Measurements from ENCODE around the gene ANO7. TPM values are rescaled to one million over a fixed set of nuclear protein-coding genes. Genes with fewer than 3 reads are reported as not detected.

Gene ANO7
- total RNA-seq, 1 donor from 2014 or later: under 0.01 TPM

DNA sequence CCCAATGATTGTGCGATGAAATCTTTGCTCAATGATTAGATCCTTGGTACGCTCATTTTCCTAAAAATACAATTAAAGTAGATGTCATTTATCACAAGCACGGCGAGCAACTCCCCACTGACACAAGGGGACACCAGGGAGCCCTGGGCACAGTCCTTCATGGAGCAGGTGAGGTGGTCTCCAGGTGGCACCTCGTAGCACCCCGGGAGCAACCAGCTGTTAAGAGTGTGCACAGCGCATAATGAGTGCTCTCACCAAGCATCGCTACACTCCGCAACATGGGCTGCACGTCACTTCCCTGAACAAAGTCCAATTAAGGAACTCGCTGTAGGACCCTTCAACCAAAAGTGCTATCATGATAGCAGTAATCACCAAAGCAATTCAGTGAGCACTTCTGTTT is 59.8 kb downstream of the ANO7 start:
- FAIRE-seq: peak; percentile 73
- Histone ChIP-seq H3K4me3 (ENCODE audit: low read depth, low read length) (no peak overlapping the region), H3K27me3 (ENCODE audit: control insufficient read depth, insufficient read depth, low read length) (no peaks in the 10 kb centered on the region), H3K36me3 (ENCODE audit: control insufficient read depth, insufficient read depth, low read length) (peaks cover 47% of the 10 kb centered on the region)
- no peak for DNase-seq (ENCODE audit: low read depth)
- TF ChIP-seq, protein P1, sequence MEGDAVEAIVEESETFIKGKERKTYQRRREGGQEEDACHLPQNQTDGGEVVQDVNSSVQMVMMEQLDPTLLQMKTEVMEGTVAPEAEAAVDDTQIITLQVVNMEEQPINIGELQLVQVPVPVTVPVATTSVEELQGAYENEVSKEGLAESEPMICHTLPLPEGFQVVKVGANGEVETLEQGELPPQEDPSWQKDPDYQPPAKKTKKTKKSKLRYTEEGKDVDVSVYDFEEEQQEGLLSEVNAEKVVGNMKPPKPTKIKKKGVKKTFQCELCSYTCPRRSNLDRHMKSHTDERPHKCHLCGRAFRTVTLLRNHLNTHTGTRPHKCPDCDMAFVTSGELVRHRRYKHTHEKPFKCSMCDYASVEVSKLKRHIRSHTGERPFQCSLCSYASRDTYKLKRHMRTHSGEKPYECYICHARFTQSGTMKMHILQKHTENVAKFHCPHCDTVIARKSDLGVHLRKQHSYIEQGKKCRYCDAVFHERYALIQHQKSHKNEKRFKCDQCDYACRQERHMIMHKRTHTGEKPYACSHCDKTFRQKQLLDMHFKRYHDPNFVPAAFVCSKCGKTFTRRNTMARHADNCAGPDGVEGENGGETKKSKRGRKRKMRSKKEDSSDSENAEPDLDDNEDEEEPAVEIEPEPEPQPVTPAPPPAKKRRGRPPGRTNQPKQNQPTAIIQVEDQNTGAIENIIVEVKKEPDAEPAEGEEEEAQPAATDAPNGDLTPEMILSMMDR (IDR thresholded peaks at IDR 0.05; ENCODE audit: insufficient read depth, low read length, severe bottlenecking): no peak

DNA sequence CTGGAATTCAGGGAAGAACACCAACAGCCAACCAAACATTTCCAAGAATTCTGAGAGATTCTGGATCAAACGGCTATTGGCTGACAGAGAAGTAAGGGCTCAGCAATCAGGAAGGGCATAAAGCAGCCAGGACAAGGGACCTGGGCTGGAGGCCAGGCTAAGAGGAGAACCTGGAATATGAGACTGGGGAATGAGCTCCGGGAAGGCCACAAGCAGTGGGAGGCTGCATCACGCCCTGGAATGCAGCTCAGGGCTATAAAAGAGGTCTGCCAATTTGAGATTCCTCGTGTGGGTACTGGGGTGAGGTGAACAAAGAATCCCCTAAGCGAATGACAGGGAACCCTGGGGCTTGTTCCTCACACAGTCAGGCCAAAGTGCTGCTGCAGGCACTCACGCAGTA is 60.4 kb downstream of the ANO7 start:
- no peaks in the 10 kb centered on the region for H3K27me3 ChIP-seq (ENCODE audit: control insufficient read depth, insufficient read depth, low read length)
- TF ChIP-seq, protein P1 (IDR thresholded peaks at IDR 0.05; ENCODE audit: insufficient read depth, low read length, severe bottlenecking): no peak
- FAIRE-seq (no peak), DNase-seq (ENCODE audit: low read depth) (no peak)
- H3K4me3 ChIP-seq (ENCODE audit: low read depth, low read length): no peak overlapping the region
- peaks cover 45% of the 10 kb centered on the region for H3K36me3 ChIP-seq (ENCODE audit: control insufficient read depth, insufficient read depth, low read length)

DNA sequence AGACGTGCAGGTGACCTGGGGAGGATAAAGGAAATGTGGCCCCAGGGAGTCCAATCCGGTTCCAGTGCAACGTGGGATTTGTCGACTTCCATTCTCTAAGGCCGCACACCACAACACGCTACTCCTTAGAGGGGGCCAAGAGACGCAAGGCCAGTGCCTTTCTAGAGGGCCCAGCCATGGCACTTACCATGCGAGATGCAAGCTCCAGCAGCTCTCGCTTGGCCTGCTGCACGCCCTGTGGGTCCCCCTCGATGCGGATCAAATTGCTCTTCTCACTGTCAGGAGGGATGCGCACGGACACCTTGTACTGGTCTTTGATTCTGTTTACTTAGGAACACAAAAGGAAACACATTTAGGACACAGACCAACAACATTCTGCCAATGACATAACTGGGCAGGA is 61.2 kb downstream of the ANO7 start:
- FAIRE-seq: no peak
- peaks cover 44% of the 10 kb centered on the region for H3K36me3 ChIP-seq (ENCODE audit: control insufficient read depth, insufficient read depth, low read length)
- H3K4me3 ChIP-seq (ENCODE audit: low read depth, low read length): no peak overlapping the region
- no peak for DNase-seq (ENCODE audit: low read depth)
- TF ChIP-seq, protein P1 (IDR thresholded peaks at IDR 0.05; ENCODE audit: insufficient read depth, low read length, severe bottlenecking): no peak
- H3K27me3 ChIP-seq (ENCODE audit: control insufficient read depth, insufficient read depth, low read length): no peaks in the 10 kb centered on the region

DNA sequence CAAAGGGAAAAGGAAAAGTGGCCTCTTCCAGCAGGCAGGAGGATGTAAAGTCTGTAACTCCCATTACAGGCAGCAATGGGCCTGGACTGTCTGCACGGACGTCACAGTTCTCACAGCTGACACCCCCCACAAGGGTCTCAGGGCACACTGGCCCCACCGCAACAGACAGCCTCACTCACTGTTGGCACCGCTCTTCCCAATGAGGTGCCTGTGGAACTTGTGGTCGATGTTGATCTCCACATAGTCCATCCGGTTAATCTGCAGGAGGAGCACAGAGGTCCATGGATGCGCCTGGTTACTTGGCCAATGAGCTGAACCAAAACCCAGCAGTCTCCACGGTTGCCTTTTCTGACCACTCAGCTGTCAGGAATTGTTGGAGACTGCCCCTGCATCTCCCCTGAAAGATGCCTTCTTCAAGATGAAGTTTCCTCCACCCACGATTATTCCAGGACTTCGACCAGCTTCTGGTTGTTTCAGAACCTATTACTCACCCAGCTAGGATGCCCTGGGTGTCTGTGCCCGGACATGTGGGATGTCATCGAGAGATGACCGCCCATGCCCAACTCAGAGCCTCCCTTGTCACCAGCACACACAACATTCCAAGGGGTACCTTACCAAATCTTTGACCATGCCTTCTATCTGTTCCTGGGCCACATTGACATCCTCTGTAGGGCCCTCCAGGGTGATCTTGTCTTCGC is 64.5 kb downstream of the ANO7 start:
- Histone ChIP-seq H3K36me3 (ENCODE audit: control insufficient read depth, insufficient read depth, low read length) (peaks cover 50% of the 10 kb centered on the region), H3K27me3 (ENCODE audit: control insufficient read depth, insufficient read depth, low read length) (no peaks in the 10 kb centered on the region)
- peak; percentile 93 for FAIRE-seq

DNA sequence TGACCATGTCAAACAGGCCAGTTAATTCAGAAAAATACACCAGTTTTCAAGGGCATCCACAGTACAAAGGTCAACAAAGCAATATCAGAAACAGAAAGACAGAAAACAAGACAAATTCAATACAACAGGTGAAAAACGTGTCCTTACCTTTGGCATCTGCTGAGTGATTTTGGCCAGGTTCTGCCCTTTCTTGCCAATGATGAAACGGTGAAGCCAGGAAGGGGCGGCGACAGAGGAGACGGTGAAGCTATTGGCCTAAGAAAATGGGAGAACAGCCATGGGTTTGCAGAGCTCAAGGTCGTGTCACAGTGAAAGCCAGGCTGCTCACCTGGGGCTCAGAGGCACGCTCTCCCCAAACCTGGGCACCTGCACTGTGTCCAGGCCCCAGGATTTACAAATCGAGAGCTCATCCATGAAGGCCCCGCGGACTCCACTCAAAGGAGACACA is 66.5 kb downstream of the ANO7 start:
- DNase-seq (ENCODE audit: low read depth) (no peak), FAIRE-seq (no peak)
- peaks cover 36% of the 10 kb centered on the region for H3K36me3 ChIP-seq (ENCODE audit: control insufficient read depth, insufficient read depth, low read length)
- no peak overlapping the region for H3K4me3 ChIP-seq (ENCODE audit: low read depth, low read length)
- no peaks in the 10 kb centered on the region for H3K27me3 ChIP-seq (ENCODE audit: control insufficient read depth, insufficient read depth, low read length)
- TF ChIP-seq, protein P1 (IDR thresholded peaks at IDR 0.05; ENCODE audit: insufficient read depth, low read length, severe bottlenecking): no peak

More for the DNA sequence above, 64.5 kb downstream of the ANO7 start:
- TF ChIP-seq, protein P1 (IDR thresholded peaks at IDR 0.05; ENCODE audit: insufficient read depth, low read length, severe bottlenecking): no peak
- no peak for DNase-seq (ENCODE audit: low read depth)
- H3K4me3 ChIP-seq (ENCODE audit: low read depth, low read length): no peak overlapping the region
